Hematopoietic multipotent progenitor cell (in vitro differentiated cells): Measurements from ENCODE around the gene ISM2. TPM values are rescaled to one million over a fixed set of nuclear protein-coding genes. Genes with fewer than 3 reads are reported as not detected.

Source experiments
- DNase-seq, 3 donors: peaks; one replicate each; pipeline ENCODE4 v3.0.0-alpha.2; 2011 to 2015; ENCODE audit warnings: low read depth in 2 of 3, low spot score in 2 of 3
- small RNA-seq: library from RNA; depleted of rRNA; stranded (forward); fragments of <200 nt; gene quantifications from one replicate; pipeline ENCODE3, GENCODE V24; 2012
- total RNA-seq: library from RNA; depleted of rRNA; stranded (reverse); fragments of >200 nt; gene quantifications from one replicate; pipeline ENCODE4 v1.2.3, GENCODE V29; 2012

The ISM2 gene
- total RNA-seq, 1 donor = 0.27 TPM

DNA sequence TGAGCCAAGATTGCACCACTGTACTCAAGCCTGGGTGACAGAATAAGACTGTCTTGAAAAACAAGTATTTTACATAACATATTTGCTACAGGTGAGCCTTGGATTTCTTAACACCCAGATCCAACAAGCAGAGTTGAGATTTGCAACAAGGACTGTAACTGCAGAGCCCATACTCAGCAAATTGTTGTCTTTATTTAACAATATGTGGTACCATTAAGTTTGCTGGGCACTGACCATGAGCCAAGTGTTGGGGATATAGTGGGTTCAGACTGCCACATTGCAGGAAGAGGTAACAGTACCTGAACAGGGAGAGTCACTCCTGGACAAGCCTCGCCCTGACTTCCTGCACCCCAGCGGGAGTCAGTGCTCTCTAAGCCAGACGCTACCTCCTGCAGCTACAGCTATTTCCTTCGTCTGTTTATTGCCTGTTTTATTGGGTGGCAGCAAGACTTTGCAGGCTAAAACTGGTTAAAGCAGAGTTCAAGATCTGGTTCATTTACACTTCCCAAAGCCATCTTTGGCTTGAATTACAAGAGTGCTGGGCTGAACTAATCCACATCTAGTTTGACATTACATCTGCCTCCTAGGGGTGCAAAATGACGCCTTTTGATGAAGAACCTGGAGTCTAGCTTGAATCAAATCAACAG, 28.3 kb downstream of the ISM2 start:
- no peak for DNase-seq

DNA sequence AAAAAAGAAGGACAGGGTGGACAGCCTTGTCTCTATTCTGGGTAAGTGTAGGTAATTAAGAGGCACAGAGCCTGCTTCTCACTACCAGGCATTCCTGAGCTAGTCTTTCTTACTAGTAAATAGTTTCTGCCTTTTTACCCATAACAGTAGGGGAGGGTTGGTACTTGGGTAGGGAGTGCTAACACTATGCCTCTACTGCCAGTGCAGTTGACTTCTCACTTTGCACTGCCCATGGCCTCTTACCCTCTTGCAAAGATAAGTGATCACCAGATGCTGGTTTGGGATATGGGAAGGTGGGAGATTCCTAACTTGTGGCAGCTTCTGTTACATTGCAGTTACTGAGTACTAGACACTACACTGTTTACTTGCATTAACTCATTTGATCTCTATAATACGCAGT, 29.1 kb downstream of the ISM2 start:
- DNase-seq = no peak

DNA sequence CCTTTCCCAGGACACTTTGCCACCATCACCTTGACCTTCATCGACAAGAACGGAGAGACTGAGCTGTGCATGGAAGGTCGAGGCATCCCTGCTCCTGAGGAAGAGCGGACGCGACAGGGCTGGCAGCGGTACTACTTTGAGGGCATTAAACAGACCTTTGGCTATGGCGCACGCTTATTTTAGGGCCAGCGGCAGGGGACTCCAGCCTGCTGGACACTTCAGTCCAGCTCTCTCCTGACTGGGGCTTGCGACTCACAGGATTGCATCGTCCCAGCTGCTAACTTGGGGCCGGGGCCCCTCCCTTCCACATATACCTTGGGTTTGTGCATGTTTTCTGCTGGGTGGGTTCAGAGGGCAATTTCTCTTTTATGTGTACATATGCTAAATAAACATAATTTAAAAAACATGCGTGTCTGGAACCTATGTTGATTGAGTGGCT, 29.5 kb downstream of the ISM2 start:
- DNase-seq = no peak

DNA sequence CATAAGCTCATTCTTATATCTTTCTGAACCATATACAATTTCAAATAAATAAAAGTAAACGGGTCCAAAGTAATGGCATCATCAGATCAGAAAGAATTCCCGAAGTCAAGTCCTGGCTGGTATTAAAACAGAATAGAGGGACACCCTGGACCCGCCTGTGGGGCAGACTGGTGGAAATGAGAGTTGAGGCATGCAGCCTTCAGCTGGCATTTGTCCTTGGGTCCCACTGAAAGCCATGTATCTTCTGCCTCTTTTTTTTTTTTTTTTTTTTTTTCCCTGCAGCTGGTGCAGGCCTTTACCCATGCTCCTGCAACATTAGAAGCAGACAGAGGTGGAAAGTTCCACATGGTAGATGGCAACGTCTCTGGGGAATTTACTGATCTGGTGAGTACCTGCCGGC, 30.8 kb downstream of the ISM2 start:
- no peak for DNase-seq

DNA sequence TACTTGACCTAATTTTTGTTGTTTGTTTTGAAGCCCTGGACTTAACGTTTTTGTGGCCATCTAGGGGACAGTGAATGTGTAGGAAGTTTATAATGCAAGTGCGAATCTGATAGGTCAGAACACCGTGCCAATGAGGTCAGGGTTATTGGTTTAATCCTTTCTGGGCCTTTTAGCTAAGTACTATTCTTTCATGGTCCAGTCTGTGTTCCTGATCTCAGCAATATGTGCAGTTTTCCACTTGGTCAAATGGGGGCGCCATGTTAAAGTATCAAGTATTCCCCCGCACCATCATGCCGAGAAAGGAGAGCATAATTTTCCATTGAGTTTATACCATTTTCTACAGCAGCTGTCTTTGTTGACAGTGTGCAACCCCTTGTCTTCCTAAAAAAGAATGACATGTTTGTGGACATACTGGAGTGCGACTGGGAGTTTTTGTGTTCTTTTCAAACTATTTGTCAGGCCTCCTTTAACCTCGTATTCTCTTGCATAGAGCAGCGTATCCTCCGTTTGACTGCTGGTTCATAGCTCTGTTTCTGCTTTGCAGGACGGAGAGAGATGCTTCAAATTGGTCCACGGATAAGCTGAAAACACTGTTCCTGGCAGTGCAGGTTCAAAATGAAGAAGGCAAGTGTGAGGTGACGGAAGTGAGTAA, 39.4 kb downstream of the ISM2 start:
- DNase-seq = peak in 2 of 3 donors; percentile 75 to 89

DNA sequence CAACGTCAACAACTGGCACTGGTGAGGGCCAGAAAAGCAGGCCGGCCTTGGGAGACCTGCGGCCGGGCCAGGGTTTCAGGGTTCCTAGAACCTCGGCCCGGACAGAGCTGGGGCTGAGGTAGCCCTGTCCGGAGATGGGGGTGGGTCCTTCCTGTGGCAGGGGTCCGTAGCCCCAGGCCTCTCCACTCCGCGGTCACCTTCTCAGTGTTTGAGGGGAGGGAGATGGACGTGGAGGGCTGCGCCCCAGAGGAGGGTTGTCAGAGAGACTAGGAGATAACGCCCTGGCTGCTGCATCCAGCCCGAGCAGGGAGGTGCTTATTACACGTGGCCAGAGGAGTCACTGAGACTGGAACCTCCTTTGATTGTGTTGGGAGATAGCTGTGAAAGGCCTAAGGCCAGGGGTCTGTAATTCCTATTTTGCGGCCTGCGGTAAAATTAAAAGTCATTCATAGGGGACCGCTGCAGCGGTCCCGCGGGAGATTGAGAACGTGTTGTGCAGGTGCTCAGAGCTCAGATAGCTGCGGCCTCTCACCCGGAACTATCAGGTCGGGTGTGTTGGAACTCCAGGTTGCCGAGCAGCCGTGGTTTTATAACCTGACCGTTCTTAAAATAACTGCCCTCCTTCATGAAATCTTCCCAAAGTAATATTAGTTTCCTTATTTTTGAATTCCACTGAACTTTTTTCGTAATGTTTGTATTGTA, 40.2 kb downstream of the ISM2 start:
- peak in 2 of 3 donors; percentile 39 to 47 for DNase-seq

DNA sequence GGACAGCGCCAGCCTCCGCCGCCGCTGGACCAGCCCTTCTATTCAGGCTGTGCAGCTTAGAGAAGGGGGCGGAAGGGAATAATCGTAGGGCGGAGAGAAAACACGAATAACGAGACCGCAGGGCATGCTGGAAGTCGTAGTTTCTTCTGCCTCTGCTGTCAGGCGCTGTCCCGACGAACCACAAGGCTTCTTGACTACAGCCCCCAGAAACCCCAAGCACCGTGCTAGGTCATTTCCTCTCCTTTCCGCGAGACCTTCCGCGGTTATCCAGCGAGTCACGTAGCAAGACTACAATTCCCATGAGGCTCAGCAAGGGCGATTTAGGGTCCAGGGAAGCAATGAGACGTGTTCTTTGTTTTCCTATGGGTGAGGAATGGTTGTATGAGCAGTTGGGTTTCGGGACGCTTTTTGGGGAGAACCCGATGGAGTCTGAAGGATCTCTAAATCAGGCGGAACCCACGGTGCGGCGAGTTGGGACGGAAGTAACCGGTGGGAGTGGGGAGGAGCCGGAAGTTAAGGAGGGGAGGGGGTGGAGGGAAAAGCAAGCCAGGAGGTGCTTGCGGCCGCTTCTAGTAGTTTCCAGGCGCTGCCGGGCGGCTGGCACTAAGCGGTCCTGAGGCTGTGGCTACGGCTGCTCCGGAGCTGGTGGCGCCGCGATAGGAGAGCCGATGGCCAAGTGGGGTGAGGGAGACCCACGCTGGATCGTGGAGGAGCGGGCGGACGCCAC, 40.9 kb downstream of the ISM2 start, which contains the start of the genes AHSA1 and VIPAS39:
Gene AHSA1 (plus strand): TSS at position 572 of the 727 bp plus-strand sequence. CDS start 97 bp downstream, at position 669.
Gene VIPAS39 (minus strand): TSS at position 80 of the 727 bp plus-strand sequence. CDS start 3,499 bp downstream, outside the sequence.
- peak; percentile 87 to 99 (median 99) for DNase-seq

DNA sequence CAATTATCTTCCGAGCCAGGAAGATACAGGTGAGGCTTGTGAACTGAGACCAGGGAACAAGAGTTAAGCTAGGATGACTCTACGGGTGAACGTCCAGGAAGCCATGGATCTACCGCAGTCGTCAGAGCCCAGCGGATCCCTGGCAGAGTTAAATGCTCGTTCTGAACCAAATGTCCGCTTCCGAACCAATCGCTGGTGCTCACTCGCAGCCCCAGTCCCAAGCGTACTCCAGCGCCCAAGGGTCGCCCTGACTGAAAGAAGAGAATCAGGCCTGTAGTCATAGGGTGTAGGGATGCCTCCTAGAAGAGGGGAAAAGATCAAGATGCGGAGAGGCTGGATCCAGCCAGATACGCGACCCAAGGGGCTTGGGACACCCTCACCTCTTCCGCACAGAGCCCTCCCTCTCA, 41.5 kb downstream of the ISM2 start:
- no peak for DNase-seq

DNA sequence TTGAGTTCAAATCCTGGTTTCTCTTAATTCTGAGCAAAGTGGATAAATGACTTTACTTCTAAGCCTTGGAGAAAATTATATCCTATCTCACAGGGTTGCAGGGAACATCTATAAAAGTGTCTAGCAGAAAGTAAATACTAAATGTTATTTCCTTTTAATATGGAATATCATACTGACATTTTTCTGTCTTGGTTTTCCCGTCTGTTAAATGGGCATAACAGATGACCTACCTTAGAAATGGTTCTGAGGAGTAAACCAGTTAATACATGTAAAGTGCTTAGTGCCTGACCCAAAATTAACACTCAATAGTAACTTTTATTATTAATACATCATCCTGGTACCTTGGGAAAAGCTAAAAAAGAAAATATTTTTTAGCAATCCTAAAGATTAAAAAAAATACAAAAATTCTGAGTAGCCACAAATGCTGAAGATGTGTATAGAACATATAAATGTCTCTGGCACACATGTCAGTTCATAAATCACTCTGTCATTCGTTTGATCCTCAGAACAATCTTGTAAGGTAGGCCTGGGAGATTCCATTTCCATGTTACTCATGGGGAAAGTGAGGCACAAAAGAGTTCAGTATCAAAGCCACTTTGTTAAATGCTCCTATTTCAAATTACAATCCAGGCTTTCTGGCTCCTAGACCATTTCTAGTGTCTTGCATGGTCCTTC, 42.5 kb downstream of the ISM2 start:
- DNase-seq = no peak

DNA sequence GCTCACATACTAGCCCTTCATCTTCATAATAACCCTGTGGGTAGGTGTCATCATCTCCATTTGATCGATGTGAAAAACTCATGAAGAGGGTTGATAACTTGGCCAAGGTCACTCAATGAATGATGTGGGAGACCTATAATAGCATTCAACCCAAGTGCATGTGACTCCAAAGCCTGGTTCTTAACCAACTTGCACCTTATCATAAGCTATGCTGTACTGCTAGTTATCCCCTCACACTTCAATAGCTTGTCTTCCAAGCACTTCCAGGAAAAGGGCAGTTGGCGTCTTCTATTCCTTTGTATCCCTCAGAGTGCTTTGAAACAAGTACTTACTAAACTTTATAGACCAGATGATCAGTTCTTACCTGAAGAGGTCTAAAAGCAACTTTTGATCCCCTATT, 56.4 kb downstream of the ISM2 start:
- no peak for DNase-seq

DNA sequence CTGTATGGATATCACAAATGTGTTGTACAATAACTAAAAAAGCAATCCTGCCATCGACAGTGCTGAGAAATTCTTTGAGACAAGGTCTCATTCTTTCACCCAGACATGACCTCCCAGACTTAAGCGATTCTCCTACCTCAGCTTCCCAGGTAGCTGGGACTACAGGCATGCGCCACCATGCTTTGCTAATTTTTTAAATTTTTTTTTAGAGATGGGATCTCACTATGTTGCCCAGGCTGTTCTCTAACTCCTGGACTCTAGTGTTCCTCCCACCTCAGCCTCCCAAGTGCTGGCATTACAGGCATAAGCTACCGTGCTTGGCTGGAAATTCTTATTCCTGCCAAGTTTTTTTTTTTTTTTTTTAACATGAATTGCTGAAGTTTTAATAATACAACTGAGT, 58.8 kb downstream of the ISM2 start:
- no peak for DNase-seq

DNA sequence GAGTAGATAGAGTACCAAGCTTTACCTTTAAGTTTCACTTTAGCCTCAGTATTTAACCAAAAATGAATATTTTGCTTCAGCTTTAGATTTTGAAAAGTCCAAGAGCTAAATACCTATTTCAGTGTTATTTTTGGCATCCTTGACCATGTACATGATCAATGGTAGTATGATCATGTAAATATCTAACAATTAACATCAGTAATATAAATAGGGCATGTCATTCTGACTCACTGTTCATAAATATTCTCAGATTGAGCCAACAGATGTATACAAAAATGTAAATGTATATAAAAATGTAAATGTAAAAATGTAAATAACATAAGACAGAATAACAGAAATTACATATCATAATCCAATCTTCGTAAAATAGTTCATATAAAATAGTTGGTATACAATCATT, 60.0 kb downstream of the ISM2 start:
- no peak for DNase-seq

DNA sequence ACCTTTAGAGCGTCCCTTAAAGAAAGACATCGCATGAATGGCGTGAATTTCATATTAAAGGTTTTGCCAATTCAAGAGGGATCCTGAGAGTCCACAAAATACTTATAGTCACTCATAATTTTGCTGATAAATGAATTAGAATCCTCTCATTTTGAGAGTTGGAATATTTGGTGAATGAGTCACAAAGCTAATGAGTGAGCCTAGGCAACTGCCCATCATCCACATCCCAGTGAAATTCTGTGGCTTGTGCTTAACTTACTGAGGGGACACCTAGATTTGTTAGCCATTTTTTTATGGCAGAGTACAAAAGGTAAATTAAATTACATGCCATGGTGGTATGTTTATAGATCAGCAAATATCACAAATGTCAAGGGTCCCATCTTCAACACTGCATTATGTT, 62.6 kb downstream of the ISM2 start:
- DNase-seq = no peak

DNA sequence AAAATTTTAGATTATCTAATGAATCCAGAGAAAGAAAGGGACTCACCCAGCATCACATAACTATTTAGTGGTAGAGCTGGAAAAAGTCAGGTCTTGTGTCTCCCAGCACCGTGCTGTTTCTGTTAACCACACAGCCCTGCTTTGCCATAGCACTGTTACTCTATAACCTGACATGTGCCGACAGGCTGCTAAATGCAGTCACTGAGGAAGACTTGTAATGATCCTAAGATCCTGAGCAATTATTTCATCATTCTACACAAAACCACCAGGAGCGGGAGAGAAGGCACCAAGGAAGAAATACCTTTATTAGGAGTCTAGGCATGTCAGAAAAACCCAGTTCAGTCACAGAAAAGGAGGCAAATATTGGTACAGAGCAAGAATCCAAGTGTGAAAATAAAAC, 72.2 kb downstream of the ISM2 start:
- no peak for DNase-seq

DNA sequence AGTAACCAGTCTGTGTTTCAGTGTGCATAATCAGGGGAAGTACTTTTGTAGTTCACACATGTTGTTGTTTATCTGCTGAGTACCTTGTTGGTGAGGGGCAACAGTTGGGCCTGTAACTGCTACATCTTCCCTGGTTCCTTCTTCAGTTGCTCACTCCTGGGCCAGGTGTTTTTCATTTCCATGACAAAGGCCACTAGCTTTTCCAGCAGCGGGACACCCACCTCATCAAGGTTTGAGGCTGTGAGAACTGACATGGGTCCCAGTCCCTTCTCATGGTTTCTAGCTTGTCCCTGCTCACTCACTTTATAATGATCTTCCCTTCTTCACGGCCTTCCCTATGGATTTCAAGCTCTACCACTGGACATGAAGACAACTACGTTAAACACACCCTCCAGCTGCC, 73.8 kb downstream of the ISM2 start:
- DNase-seq = no peak

Small RNA genes within 50 kb of the gene (small RNA-seq; reads per million reads assigned to genes)
- gene RF00404 (not detected), gene RN7SL587P (not detected)

Other genes starting within 250 kb of the ISM2 start
- gene NGB, start 227.6 kb downstream of the ISM2 start, total RNA-seq = not detected
- gene POMT2, start 177.9 kb downstream of the ISM2 start, total RNA-seq = 7.0 TPM
- gene GSTZ1, start 177.8 kb downstream of the ISM2 start, total RNA-seq = 42.0 TPM
- gene TMED8, start 121.7 kb downstream of the ISM2 start, total RNA-seq = 19.9 TPM
- 0.81 TPM for gene SAMD15, start 121.4 kb downstream of the ISM2 start, total RNA-seq
- 0.27 TPM for gene NOXRED1, start 75.3 kb downstream of the ISM2 start, total RNA-seq
- gene VIPAS39, start 41.2 kb downstream of the ISM2 start, total RNA-seq = 26.7 TPM
- gene AHSA1, start 40.7 kb downstream of the ISM2 start, total RNA-seq = 61.9 TPM
- 66.2 TPM for gene SPTLC2, start 117.8 kb upstream of the ISM2 start, total RNA-seq
- gene ALKBH1, start 209.2 kb upstream of the ISM2 start, total RNA-seq = 5.9 TPM
- gene SLIRP, start 209.3 kb upstream of the ISM2 start, total RNA-seq = 30.7 TPM